HL-60 (cell line): ENCODE measurements around the gene FBXO3.
"Not testable (repeated sequence)": the region's sequence is repeated elsewhere in the genome, so short reads cannot be mapped to it uniquely, and the experiment has no call there.

Experiments
- DNase-seq, 2 experiments: peaks; one replicate each; pipeline ENCODE4 v3.0.0-alpha.2; 2010 to 2020; ENCODE audit warnings: low read depth in 1 of 2, low spot score in 1 of 2
- H3K27ac ChIP-seq: fragments of 250-450 bp; sonication (Bioruptor Pico); replicated peaks from 2 replicates; pipeline ENCODE4 v1.5.1; 2020; ENCODE audit warnings: mild to moderate bottlenecking, moderate library complexity
- H3K27me3 ChIP-seq: fragments of 250-450 bp; sonication (Bioruptor Pico); 2 replicates; pipeline ENCODE4 v1.5.1; 2021; ENCODE audit warnings: mild to moderate bottlenecking, moderate library complexity; ENCODE audit not compliant: insufficient read depth, poor library complexity, severe bottlenecking
- H3K4me3 ChIP-seq: replicated peaks from 2 replicates; pipeline ENCODE4 v1.5.1; 2011; ENCODE audit warnings: mild to moderate bottlenecking, control low read depth, low read length; ENCODE audit not compliant: insufficient read depth
- CTCF ChIP-seq: IDR thresholded peaks from one replicate; pipeline ENCODE4 v1.5.1; 2011; ENCODE audit warnings: low read length, control low read depth, inconsistent platforms; ENCODE audit not compliant: insufficient read depth
- GABPA ChIP-seq: IDR thresholded peaks from 2 replicates; pipeline ENCODE4 v1.6.1; 2012; ENCODE audit warnings: low read depth
- POLR2AphosphoS5 ChIP-seq: IDR thresholded peaks from 2 replicates; pipeline ENCODE4 v1.6.1; 2012; ENCODE audit warnings: low read depth
- REST ChIP-seq: IDR thresholded peaks from 2 replicates; pipeline ENCODE4 v1.6.1; 2012; ENCODE audit warnings: low read depth; ENCODE audit not compliant: insufficient replicate concordance
- SPI1 ChIP-seq: IDR thresholded peaks from 2 replicates; pipeline ENCODE4 v1.6.1; 2012; ENCODE audit warnings: low read depth, mild to moderate bottlenecking, borderline replicate concordance

The FBXO3 gene

GRCh38 chr11:33733980-33734379 lies 40.3 kb downstream of the FBXO3 start:
- no peak for TF ChIP-seq CTCF
- Histone ChIP-seq H3K4me3 (no peak overlapping the region), H3K27me3 (no peaks in the 10 kb centered on the region), H3K27ac (no peak overlapping the region)
- DNase-seq: no peak

GRCh38 chr11:33731723-33732531 lies 42.4 kb downstream of the FBXO3 start:
- peak; percentile 72 to 83 for DNase-seq
- Histone ChIP-seq H3K4me3 (no peak overlapping the region), H3K27ac (peak overlapping the region; percentile 52)

GRCh38 chr11:33730716-33731115 lies 43.6 kb downstream of the FBXO3 start:
- DNase-seq: no peak
- H3K27me3 ChIP-seq: no peaks in the 10 kb centered on the region
- no peak overlapping the region for H3K27ac ChIP-seq
- TF ChIP-seq POLR2AphosphoS5 (no peak), REST (no peak), CTCF (no peak), GABPA (no peak), SPI1 (no peak)
- H3K4me3 ChIP-seq: no peak overlapping the region

More at GRCh38 chr11:33731723-33732531, 42.4 kb downstream of the FBXO3 start:
- no peaks in the 10 kb centered on the region for H3K27me3 ChIP-seq
- peak; percentile 98 for TF ChIP-seq SPI1
- no peak for TF ChIP-seq POLR2AphosphoS5

- H3K27ac ChIP-seq, DNase-seq, H3K27me3 ChIP-seq, H3K4me3 ChIP-seq: not testable (repeated sequence)
Observed at GRCh38 chr11:33729072-33729664, 45.2 kb downstream of the FBXO3 start.

GRCh38 chr11:33727539-33727938 lies 46.8 kb downstream of the FBXO3 start:
- peak; percentile 53; the same call in 1 of the 2 replicates for TF ChIP-seq SPI1
- H3K27me3 ChIP-seq, DNase-seq, H3K27ac ChIP-seq, H3K4me3 ChIP-seq: not testable (repeated sequence)

- TF ChIP-seq POLR2AphosphoS5 (no peak), GABPA (no peak), REST (no peak), SPI1 (no peak), CTCF (no peak)
- no peak overlapping the region for H3K27ac ChIP-seq
- H3K27me3 ChIP-seq: no peaks in the 10 kb centered on the region
- no peak for DNase-seq
- no peak overlapping the region for H3K4me3 ChIP-seq
Observed at GRCh38 chr11:33725496-33725895, 48.8 kb downstream of the FBXO3 start.
